SK-N-MC (cell line): Measurements from ENCODE around the gene SUN1.

Experiments
- EZH2 ChIP-seq: fragments of 200-600 bp; sonication (generic); IDR thresholded peaks from one replicate; pipeline ENCODE4 v1.6.1; 2017; ENCODE audit warnings: antibody characterized with exemption
- POLR2AphosphoS5 ChIP-seq: IDR thresholded peaks from 2 replicates; pipeline ENCODE4 v1.6.1; 2012; ENCODE audit warnings: mild to moderate bottlenecking, low read depth, low read length, borderline replicate concordance

DNA sequence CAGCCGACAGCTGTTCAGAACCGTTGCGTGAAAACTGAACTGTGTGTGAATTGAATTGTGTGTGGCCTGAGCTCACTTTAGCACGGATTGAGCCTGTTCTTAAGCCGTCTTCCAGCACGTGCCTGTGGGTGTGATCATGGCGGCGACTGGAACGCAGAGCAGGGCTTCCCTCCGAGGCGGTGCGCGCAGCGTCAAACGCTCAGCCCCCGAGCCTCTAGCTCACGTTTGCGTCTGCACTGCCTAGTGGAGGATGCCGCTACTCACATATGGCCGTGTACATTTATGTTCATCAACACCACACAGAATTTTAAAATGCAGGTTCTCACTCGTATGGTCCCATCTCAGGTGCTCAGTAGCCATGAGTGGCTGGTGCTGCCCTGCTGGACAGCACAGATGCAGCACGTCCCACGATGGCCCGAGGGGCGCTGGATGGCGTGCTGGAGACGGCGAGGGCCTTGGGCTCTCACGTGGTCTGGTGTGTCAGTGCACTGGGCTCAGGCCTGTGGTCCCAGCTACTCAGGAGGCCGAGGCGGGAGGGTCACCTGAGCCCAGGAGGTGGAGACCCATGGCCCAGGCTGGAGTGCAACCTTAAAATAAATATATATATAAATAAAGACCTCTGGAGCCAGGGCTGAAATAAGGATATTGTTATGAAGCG is 22.0 kb downstream of the SUN1 start:
- TF ChIP-seq EZH2 (no peak), POLR2AphosphoS5 (no peak)
